PC-3 (cell line): ENCODE data around the gene GRIK5. TPM values are rescaled to one million over a fixed set of nuclear protein-coding genes. Genes with fewer than 3 reads are reported as not detected.
"Not testable (repeated sequence)": the region's sequence is repeated elsewhere in the genome, so short reads cannot be mapped to it uniquely, and the experiment has no call there.

Experiments used
- ATAC-seq: fragments of 200-7000 bp; cut with Tn5 transposase; 2 replicates; pipeline ENCODE4 v1.9.1; 2020; ENCODE audit warnings: mild to moderate bottlenecking, moderate library complexity
- BruUV-seq: library from RNA; stranded (reverse); fragments of 400-500 nt; replicated peaks from 2 replicates; lab custom pipeline; 2021; lab: Mats Ljungman, UMichigan
- CTCF ChIA-PET: fragments of 300-600 bp; sonication (Branson Sonifier 250); formaldehyde crosslinking; loops from one replicate; lab custom pipeline; 2022; ENCODE audit warnings: antibody characterized with exemption; lab: Charles Lee
- POLR2A ChIA-PET: fragments of 300-600 bp; sonication (Branson Sonifier 250); formaldehyde crosslinking; loops from one replicate; lab custom pipeline; 2022; ENCODE audit warnings: antibody characterized with exemption; ENCODE audit not compliant: unreplicated experiment; lab: Charles Lee
- DNase-seq: peaks from one replicate; pipeline ENCODE4 v3.0.0-alpha.2; 2015
- H2AFZ ChIP-seq: fragments of 300-600 bp; sonication (generic); 2 replicates; pipeline ENCODE4 v1.6.0; 2016; ENCODE audit warnings: antibody characterized with exemption, low read length
- H3F3A ChIP-seq: fragments of 300-600 bp; sonication (generic); one replicate; pipeline ENCODE4 v1.6.0; 2017; ENCODE audit warnings: antibody characterized with exemption, low read length, control low read depth, mild to moderate bottlenecking; ENCODE audit not compliant: unreplicated experiment
- H3K27ac ChIP-seq: fragments of 300-600 bp; sonication (generic); 2 replicates; pipeline ENCODE4 v1.5.1; 2016; ENCODE audit warnings: mild to moderate bottlenecking, low read length
- H3K27me3 ChIP-seq: fragments of 300-600 bp; sonication (generic); 2 replicates; pipeline ENCODE4 v1.6.1; 2016; ENCODE audit warnings: low read length, mixed read lengths
- H3K36me3 ChIP-seq: fragments of 300-600 bp; sonication (generic); 2 replicates; pipeline ENCODE4 v1.6.1; 2016; ENCODE audit warnings: low read depth, mixed run types, low read length, mixed read lengths
- H3K4me1 ChIP-seq: fragments of 300-600 bp; sonication (generic); 2 replicates; pipeline ENCODE4 v1.5.1; 2016; ENCODE audit warnings: low read length; ENCODE audit not compliant: insufficient read depth
- H3K4me2 ChIP-seq: fragments of 300-600 bp; sonication (generic); 2 replicates; pipeline ENCODE4 v1.6.0; 2016; ENCODE audit warnings: low read length
- H3K4me3 ChIP-seq: fragments of 300-600 bp; sonication (generic); 2 replicates; pipeline ENCODE4 v1.5.1; 2016; ENCODE audit warnings: mild to moderate bottlenecking, low read length, mixed read lengths
- H3K79me2 ChIP-seq: fragments of 300-600 bp; sonication (generic); 2 replicates; pipeline ENCODE4 v1.6.1; 2017; ENCODE audit warnings: low read length, mixed read lengths
- H3K9ac ChIP-seq: fragments of 300-600 bp; sonication (generic); 2 replicates; pipeline ENCODE4 v1.6.0; 2016; ENCODE audit warnings: mild to moderate bottlenecking, low read length
- H3K9me2 ChIP-seq: fragments of 300-600 bp; sonication (generic); replicated peaks from 2 replicates; pipeline ENCODE4 v1.6.1; 2016; ENCODE audit warnings: mixed run types, low read length, mixed read lengths
- H3K9me3 ChIP-seq: fragments of 300-600 bp; sonication (generic); 2 replicates; pipeline ENCODE4 v1.6.1; 2016; ENCODE audit warnings: low read length, mixed read lengths
- H4K20me1 ChIP-seq: fragments of 300-600 bp; sonication (generic); 2 replicates; pipeline ENCODE4 v1.6.1; 2016; ENCODE audit warnings: low read length, mixed read lengths
- EZH2 ChIP-seq: fragments of 300-600 bp; sonication (generic); IDR thresholded peaks from one replicate; pipeline ENCODE4 v1.6.1; 2017; ENCODE audit warnings: antibody characterized with exemption, mild to moderate bottlenecking, low read length; ENCODE audit not compliant: unreplicated experiment
- EZH2phosphoT487 ChIP-seq: fragments of 300-600 bp; sonication (generic); IDR thresholded peaks from 2 replicates; pipeline ENCODE4 v1.6.1; 2018; ENCODE audit warnings: mild to moderate bottlenecking, antibody characterized with exemption, low read length, borderline replicate concordance
- intact Hi-C: fragments of 100-400 bp; cut with micrococcal nuclease; formaldehyde crosslinking; loops from 2 replicates; pipeline ENCODE4 v1.9.0; 2023
- total RNA-seq: library from RNA; depleted of rRNA; stranded (reverse); fragments of >200 nt; gene quantifications from 2 replicates; pipeline ENCODE4 v1.2.3, GENCODE V29; 2014
- TF ChIP-seq, protein P1 (sequence below): fragments of 300-600 bp; sonication (generic); conservative IDR thresholded peaks from 2 replicates; pipeline ENCODE4 v1.5.1; 2017; ENCODE audit warnings: antibody characterized with exemption, low read depth, mild to moderate bottlenecking, low read length

GRIK5 gene
- total RNA-seq, 1 experiment from 2014 or later: not detected

DNA sequence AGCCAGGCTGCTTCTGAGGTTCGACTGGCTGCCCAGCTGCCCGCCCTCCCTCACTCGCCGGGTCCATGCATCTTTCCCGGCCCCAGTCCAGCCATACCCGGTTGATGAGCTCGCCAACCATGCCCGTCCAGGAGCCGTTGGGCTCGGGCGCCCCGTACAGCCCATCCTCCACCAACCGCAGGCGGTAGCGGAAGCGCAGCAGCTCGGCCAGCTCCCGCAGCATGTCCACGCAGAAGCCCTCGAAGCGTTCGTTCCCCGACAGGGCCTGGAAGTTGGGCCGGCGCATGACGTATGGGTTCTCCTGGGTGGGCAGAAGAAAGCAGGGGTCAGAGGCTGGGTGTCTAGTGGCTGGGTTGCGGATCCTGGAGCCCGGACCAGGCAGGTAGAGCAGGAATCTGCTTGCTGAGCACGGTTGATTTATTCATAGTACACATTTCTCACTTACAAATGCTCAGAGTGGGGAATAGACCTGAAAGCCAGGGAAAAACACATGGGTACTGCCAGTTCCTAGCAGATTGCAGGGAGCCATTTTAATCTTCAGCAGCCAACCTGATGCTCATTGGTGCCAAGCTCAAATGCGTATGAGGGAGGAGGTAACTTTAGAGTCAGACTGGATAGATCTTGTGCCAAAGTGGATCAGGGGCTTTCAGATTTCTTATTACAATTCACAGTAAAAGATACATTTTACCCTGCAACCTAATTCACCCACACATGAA is 27.4 kb downstream of the GRIK5 start:
- CTCF ChIA-PET: no interaction called here
- H3K9ac ChIP-seq: no peak overlapping the region
- intact Hi-C loops: no loop called here
- H3F3A ChIP-seq: no peaks in the 10 kb centered on the region
- H3K79me2 ChIP-seq: no peaks in the 10 kb centered on the region
- POLR2A ChIA-PET: no interaction called here
- ATAC-seq (no peak), DNase-seq (no peak)
- no peak overlapping the region for H3K4me3 ChIP-seq
- no peaks in the 10 kb centered on the region for H3K9me2 ChIP-seq
- no peaks in the 10 kb centered on the region for H3K27me3 ChIP-seq
- no peak overlapping the region for H3K27ac ChIP-seq
- H4K20me1 ChIP-seq: no peaks in the 10 kb centered on the region
- H3K9me3 ChIP-seq: no peaks in the 10 kb centered on the region
- no peak overlapping the region for H3K4me2 ChIP-seq
- H2AFZ ChIP-seq: no peak overlapping the region
- H3K4me1 ChIP-seq: no peaks in the 10 kb centered on the region
- TF ChIP-seq EZH2phosphoT487 (no peak), EZH2 (no peak)
- TF ChIP-seq, protein P1, sequence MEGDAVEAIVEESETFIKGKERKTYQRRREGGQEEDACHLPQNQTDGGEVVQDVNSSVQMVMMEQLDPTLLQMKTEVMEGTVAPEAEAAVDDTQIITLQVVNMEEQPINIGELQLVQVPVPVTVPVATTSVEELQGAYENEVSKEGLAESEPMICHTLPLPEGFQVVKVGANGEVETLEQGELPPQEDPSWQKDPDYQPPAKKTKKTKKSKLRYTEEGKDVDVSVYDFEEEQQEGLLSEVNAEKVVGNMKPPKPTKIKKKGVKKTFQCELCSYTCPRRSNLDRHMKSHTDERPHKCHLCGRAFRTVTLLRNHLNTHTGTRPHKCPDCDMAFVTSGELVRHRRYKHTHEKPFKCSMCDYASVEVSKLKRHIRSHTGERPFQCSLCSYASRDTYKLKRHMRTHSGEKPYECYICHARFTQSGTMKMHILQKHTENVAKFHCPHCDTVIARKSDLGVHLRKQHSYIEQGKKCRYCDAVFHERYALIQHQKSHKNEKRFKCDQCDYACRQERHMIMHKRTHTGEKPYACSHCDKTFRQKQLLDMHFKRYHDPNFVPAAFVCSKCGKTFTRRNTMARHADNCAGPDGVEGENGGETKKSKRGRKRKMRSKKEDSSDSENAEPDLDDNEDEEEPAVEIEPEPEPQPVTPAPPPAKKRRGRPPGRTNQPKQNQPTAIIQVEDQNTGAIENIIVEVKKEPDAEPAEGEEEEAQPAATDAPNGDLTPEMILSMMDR: no peak
- no TSS peak for BruUV-seq
- no peaks in the 10 kb centered on the region for H3K36me3 ChIP-seq

DNA sequence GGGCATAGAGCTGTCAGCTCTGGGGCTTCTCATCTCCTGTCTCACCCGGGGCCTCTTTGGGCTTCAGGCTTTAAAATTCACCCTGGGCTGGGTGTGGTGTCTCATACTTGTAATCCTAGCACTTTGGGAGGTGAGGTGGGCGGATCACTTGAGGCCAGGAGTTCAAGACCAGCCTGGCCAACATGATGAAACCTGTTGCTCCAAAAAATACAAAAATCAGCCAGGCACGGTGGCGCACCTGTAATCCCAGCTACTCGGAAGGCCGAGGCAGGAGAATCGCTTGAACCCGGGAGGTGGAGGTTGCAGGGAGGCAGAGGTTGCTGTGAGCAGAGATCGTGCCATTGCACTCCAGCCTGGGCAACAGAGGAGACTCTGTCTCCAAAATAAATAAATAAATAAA is 29.5 kb downstream of the GRIK5 start:
- DNase-seq, POLR2A ChIA-PET: not testable (repeated sequence)

DNA sequence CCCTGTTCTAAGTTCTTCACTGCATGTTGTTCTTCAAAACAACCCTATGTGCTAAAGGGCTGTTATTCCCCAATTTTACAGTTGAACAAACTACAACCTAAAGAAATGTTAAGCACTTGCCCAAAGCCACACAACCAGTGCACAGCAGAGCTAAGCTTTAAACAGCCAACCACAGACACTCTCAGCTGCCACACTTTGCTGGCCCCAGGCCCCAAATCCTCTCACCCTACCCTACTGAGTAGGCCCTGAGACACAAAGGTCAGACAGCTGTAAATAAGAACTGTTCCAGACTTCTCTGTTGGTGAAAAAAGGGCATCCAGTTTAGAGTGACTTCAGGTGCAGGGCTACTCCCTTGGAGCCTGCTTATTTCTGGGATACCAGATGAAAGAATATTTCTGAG is 30.0 kb downstream of the GRIK5 start:
- no TSS peak for BruUV-seq
- ChIA-PET POLR2A (no interaction called here), CTCF (no interaction called here)

More for the DNA sequence above, 29.5 kb downstream of the GRIK5 start:
- H3K4me2 ChIP-seq, H3K27ac ChIP-seq, H3K4me1 ChIP-seq, H3K36me3 ChIP-seq, BruUV-seq, H3K27me3 ChIP-seq, H2AFZ ChIP-seq, H3K9me3 ChIP-seq, ATAC-seq, H3K79me2 ChIP-seq, H4K20me1 ChIP-seq, H3F3A ChIP-seq, CTCF ChIA-PET, H3K4me3 ChIP-seq, H3K9me2 ChIP-seq, intact Hi-C loops, H3K9ac ChIP-seq: not testable (repeated sequence)

More for the DNA sequence above, 30.0 kb downstream of the GRIK5 start:
- Histone ChIP-seq H3K9me2 (no peaks in the 10 kb centered on the region), H4K20me1 (no peaks in the 10 kb centered on the region), H3F3A (no peaks in the 10 kb centered on the region), H3K9ac (no peak overlapping the region), H3K4me3 (no peak overlapping the region), H3K36me3 (no peaks in the 10 kb centered on the region), H3K4me2 (no peak overlapping the region), H3K27me3 (no peaks in the 10 kb centered on the region), H3K4me1 (no peaks in the 10 kb centered on the region), H3K9me3 (no peaks in the 10 kb centered on the region), H2AFZ (no peak overlapping the region), H3K79me2 (no peaks in the 10 kb centered on the region), H3K27ac (no peak overlapping the region)
- no peak for DNase-seq
- no peak for ATAC-seq
- TF ChIP-seq EZH2 (no peak), EZH2phosphoT487 (no peak)
- TF ChIP-seq, protein P1: no peak
- intact Hi-C loops: no loop called here
